ENCODE measurements around the gene FBF1.
"Not testable (repeated sequence)": the region's sequence is repeated elsewhere in the genome, so short reads cannot be mapped to it uniquely, and the experiment has no call there.

Gene FBF1

DNA sequence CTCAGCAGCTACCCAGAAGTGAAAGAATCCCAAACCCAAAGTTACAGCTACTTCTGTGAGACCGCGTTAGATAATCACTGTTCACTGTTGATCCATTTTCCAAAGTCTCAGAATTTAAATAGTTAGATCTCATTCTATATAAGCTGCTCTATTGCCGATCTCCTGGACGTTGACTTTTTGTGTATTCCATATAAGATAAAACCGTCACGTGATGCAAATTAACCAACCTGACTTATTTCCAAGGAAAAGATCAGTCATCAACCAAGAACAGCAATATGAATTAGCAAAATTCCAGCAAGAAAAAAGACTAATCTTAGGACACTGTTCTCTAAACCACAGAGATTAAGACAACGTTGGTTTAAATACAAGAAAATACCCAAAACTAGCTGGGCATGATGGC lies 29.8 kb upstream of the FBF1 start:
- FAIRE-seq (no peak), DNase-seq (ENCODE audit: insufficient read length, low spot score) (no peak)
- TF ChIP-seq POLR2A (IDR thresholded peaks at IDR 0.05; ENCODE audit: low read depth, low read length), result no peak

DNA sequence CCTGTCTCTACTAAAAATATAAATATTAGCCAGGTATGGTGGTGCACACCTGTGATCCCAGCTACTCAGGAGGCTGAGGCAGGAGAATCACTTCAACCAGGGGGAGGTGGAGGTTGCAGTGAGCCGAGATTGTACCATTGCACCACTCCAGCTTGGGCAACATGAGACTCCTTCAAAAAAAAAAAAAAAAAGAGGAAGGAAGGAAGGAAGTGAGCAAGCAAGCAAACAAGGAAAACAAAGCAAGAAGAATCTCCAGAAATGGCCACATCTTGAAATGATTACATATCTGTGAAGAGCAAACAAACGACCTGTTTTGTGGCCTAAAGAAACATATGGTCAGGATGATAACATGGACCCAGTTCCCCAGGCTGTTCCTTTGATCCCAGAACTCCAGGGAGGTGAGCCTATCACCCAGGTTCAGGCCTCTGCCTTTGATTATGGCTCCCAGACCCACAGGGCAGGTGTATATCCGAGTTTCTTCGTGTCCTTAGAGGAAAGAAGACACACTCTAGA lies 29.2 kb upstream of the FBF1 start:
- no peak for FAIRE-seq
- DNase-seq (ENCODE audit: insufficient read length, low spot score), result no peak
- TF ChIP-seq POLR2A (IDR thresholded peaks at IDR 0.05; ENCODE audit: low read depth, low read length), result no peak

DNA sequence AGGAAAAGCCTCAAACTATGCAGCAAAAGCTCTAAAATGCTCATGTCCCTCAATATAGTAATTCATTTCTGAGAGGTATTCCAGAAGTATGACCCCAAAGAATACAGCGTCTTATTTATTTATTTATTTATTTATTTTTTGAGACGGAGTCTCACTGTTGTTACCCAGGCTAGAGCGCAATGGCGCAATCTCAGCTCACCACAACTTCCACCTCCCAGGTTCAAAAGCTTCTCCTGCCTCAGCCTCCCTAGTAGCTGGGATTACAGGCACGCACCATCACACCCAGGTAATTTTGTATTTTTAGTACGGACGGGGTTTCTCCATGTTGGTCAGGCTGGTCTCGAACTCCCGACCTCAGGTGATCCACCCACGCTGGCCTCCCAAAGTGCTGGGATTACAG lies 28.2 kb upstream of the FBF1 start:
- not testable (repeated sequence) for FAIRE-seq; DNase-seq (ENCODE audit: insufficient read length, low spot score)

DNA sequence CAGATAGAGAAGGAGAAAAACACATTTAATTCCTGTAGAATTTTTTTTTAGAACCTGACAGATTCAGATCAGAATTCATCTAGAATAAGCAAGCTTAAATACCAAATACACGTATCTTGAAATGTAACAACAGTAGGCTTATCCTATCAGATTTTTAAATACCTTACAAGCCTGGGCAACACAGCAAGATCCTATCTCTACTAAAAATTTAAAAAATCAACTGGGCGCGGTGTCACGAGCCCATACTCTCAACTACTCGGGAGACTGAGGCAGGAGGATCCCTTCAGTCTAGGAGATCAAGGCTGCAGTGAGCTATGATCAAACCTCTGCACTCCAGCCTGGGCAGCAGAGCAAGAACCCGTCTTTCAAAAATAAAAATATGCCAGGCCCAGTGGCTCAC lies 24.6 kb upstream of the FBF1 start:
- FAIRE-seq (no peak), DNase-seq (ENCODE audit: insufficient read length, low spot score) (no peak)
- TF ChIP-seq POLR2A (IDR thresholded peaks at IDR 0.05; ENCODE audit: low read depth, low read length), result no peak

DNA sequence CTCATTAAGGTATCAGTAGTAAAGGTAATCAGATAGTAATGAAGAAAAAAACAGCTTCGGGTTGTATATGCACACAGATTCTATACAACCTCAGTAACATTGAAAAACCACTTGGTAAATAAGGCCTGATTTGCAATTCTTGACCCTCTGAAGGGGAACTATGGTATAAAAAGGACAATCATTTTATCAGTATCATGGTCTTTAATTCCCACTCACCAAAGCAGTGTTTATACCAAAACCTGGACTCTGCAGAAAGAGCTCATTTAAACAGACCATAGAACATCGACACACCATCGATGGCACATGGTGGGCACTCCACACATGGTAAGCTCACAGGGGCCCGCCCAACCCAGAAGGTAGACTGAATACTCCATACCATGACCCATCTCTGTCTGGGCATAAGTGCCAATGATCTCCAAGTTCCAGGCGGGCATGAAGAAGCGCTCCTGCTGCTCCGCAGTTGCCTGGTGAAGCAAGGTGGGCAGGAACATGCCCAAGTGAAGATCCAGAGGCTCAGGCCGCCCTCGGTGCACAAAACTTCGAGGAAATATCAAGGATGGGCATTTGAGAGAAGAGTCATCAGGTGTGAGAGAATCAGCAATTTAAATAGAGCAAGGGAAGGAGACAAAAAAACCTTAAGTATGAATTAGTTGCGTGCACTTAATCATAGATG lies 19.1 kb upstream of the FBF1 start:
- no peak for DNase-seq (ENCODE audit: insufficient read length, low spot score)
- TF ChIP-seq POLR2A (IDR thresholded peaks at IDR 0.05; ENCODE audit: low read depth, low read length), result no peak
- no peak for FAIRE-seq

DNA sequence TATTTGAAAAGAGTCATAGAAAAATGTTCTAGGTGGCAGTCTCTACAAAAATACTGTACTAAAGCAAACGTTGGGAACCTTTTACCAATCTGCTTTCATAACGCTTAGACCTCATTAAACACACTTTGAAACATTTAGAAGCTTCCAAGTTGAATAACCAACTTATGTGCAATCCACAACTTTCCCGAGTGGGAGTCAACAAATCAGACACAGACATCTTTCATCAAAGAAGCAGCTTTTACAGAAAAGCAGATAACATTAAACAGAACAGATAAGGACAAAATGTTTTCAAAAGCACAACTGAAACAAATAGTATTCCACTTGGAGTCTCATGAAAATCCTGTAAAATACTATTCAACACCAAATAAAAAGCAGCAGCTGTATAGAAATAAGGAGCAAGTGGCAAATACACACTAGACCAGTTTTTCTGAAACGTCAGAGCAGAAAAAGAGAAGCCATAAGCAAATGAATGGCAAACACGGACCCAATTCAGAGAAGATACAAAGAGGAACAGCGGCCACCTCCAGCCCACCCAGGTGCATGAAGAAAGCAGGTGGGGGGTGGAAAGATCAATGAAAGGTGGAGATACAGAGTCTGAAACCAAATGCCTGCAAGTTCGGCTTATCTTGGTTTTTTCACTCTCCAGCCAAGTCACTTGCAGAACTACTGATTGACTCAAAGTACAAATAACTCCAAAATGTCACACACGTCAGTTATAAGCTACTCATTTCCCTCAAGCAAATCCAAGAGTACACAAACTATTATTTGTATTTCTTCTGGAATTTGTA lies 18.4 kb upstream of the FBF1 start:
- TF ChIP-seq POLR2A (IDR thresholded peaks at IDR 0.05; ENCODE audit: low read depth, low read length), result no peak
- no peak for DNase-seq (ENCODE audit: insufficient read length, low spot score)
- FAIRE-seq, result no peak

DNA sequence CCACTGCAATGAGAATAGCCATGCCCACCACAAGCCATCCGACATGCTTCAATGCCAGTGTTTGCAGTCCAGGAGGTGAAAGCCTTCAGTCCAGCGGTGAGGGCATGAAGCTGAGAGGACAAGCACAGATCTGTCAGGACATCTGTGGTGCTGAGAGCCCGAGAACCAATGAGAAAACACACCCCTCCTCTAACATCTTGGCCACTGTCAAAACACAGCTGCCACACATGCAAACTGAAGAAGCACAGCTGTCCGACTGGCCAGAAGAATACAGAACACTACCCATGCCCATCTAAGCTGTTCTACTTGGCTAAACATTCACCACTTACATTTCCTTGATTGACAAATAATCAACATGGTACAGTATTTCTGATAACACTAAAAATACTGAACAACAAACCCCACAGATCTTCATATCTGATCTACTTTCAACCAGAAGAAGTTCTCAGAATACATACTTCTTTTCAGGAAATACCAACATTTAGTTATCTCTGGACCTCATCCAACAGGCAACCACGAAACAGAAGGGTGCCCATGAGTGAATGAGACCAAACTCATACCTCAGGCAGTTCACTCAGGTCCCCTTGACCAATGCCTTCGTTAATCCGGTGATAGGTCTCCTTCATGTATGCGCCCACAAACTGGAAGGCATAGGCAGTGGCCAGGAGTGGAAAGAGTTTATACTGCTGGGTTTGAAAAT lies 10.2 kb upstream of the FBF1 start:
- no peak for DNase-seq (ENCODE audit: insufficient read length, low spot score)
- TF ChIP-seq POLR2A (IDR thresholded peaks at IDR 0.05; ENCODE audit: low read depth, low read length), result no peak
- no peak for FAIRE-seq

DNA sequence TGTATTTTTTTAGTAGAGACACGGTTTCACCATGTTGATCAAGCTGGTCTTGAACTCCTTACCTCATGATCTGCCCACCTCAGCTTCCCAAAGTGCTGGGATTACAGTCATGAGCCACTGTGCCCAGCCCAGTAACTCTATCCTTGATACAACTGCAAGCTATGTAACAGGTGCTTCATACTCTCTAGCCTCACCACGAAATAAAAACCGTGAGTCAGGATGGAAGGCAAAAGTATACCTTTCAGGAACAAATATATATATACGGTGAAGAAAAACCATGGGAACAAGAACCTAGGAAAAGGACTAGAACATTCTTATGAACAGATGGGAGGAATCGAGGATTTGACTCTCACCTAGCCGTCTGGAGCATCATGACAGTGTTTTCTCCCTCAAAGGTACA lies 9.6 kb upstream of the FBF1 start:
- FAIRE-seq, result no peak
- TF ChIP-seq POLR2A (IDR thresholded peaks at IDR 0.05; ENCODE audit: low read depth, low read length), result no peak
- DNase-seq (ENCODE audit: insufficient read length, low spot score), result no peak

DNA sequence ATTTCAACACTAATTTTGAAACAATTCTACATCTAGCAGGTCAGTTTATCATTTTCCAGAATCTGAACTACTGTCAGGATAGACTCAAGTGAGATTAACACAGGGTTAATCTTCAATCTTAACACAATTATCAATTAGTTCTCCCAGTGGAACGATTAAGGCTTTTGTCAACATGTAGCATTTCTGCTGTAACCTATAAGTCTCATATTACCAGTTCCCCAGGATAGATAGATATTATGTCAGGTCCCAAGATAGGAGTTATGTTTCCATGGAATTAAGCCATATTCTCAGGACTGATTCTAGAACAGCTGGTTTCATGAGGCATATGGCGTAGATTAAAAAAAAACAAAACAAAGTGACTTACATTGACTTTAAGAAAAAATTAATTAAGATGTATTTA lies 4.4 kb upstream of the FBF1 start:
- DNase-seq (ENCODE audit: insufficient read length, low spot score) (no peak), FAIRE-seq (no peak)
- no peak for TF ChIP-seq POLR2A (IDR thresholded peaks at IDR 0.05; ENCODE audit: low read depth, low read length)

DNA sequence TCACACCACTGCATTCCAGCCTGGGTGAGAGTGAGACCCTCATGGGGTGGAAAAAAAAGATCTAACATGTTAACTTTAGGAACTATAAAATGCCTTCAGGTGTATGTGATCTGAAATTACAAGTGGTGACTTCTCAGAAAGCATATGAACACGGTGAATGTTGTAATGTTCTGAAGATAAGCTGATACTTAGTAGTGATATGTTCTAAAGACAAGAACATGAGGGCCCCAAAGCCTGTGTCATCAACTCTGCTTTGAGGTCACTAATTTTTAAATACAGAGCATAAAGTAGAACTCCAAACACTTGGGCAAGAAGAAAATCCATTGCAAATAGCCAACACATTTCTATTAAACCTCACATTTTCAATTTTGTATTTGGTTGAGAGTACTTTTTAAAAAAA lies 2.6 kb upstream of the FBF1 start:
- no peak for TF ChIP-seq POLR2A (IDR thresholded peaks at IDR 0.05; ENCODE audit: low read depth, low read length)
- DNase-seq (ENCODE audit: insufficient read length, low spot score) (no peak), FAIRE-seq (no peak)

DNA sequence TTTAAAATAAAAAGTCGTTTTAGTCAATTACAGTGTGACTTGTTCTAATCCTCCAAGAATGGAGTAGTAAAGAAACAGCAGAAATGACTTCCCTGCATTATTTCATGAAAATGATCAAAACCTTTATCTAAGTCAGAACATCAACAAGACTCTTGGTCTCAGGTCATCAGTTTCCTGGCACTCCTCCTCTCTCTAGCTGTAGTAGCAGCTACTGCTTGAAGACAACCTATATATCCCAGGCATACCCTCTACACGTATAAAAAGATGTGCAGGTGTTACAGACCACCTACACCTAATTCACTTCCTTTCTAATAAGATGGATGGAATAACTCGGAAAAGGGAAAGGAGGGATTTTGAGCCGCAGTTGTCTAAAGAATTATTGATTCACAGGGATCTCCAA lies 1.6 kb upstream of the FBF1 start:
- no peak for FAIRE-seq
- no peak for DNase-seq (ENCODE audit: insufficient read length, low spot score)
- no peak for TF ChIP-seq POLR2A (IDR thresholded peaks at IDR 0.05; ENCODE audit: low read depth, low read length)

DNA sequence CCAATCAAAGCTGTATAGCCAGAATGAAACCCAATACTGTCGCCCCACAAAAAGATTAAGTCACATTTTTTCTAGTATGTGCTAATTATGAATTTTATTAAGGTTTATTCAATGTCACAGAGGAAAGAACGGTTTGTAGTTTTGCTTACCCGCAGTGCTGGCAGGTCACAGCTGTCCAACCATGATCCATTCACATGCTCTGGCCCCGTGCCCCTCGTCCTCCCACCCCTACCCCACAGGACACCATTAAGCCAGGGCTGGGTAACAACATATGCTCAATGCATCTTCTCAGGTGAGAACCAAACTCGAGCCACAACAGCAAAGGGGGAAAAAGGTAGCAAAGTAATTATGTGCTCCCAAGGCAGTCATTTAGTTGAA lies 589 bp upstream of the FBF1 start:
- FAIRE-seq (no peak), DNase-seq (ENCODE audit: insufficient read length, low spot score) (no peak)
- no peak for TF ChIP-seq POLR2A (IDR thresholded peaks at IDR 0.05; ENCODE audit: low read depth, low read length)

DNA sequence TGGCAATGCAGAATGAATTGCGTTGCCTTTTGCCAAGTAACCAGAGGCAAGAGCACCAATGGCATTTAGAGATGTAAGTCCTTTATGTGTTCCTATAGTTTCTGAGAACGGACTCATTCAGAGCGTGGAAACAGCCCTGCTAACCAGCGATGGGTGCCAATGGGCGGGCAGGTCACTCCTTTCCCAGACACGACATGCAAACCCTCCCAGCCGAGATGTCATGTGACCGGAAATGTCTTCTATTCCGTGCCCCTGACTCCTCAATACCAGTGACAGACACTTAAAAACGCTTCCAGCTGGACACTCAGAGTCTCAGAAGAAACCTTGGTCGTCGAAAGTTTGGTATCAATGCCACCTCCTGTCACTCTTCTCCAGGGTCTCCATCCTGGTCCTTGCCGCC lies 3.2 kb downstream of the FBF1 start:
- FAIRE-seq, result no peak
- no peak for DNase-seq (ENCODE audit: insufficient read length, low spot score)
- no peak for TF ChIP-seq POLR2A (IDR thresholded peaks at IDR 0.05; ENCODE audit: low read depth, low read length)

DNA sequence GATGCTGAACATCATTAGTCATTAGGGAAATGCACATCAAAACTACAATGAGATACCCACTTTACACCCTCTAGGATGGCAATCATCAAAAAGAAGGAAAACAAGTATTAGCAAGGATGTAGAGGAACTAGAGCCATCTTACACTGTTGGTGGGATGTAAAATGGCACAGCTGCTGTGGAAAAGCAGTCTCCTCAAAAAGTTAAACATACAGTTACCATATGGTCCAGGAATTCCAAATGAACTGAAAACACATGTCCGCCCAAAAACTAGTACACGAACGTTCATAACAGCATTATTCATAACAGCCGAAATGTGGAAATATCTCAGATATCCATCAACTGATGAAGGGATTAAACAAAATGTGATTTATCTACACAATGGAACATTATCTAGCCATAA lies 7.0 kb downstream of the FBF1 start:
- FAIRE-seq, result no peak

DNA sequence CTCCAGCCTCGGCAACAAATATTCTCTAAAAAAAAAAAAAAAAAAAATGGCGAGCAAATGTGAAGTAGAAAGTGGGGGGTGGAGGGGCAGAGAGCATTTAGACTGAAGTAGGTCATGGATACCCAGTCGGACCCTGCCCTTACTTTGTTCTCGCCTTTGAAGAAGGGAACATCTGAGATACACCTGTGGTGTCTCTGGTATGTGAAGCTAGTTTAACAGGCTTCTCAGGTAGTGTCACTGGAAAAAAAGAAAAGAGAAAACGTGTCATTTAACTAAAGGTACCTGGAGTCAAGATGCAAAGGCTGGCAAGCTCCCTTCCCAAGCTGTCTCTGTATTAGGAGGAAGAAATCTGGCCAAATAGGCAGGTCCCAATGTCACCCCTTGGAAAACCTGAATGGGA lies 8.0 kb downstream of the FBF1 start:
- no peak for FAIRE-seq
- DNase-seq (ENCODE audit: insufficient read length, low spot score), result no peak
- no peak for TF ChIP-seq POLR2A (IDR thresholded peaks at IDR 0.05; ENCODE audit: low read depth, low read length)

More for the DNA sequence above, 7.0 kb downstream of the FBF1 start:
- no peak for DNase-seq (ENCODE audit: insufficient read length, low spot score)
- no peak for TF ChIP-seq POLR2A (IDR thresholded peaks at IDR 0.05; ENCODE audit: low read depth, low read length)

Measured in H54 (cell line).